HCT116 (cell line): ENCODE data around the gene CH25H.
"Not testable (repeated sequence)": the region's sequence is repeated elsewhere in the genome, so short reads cannot be mapped to it uniquely, and the experiment has no call there.

Source experiments
- CTCF ChIP-seq, 3 experiments: fragments of 200-600 bp in 1 of 3; sonication (generic) in 1 of 3; IDR thresholded peaks in 2 of 3; conservative IDR thresholded peaks in 1 of 3; 2 replicates each; pipeline ENCODE4 v1.5.1; 2012 to 2017; ENCODE audit warnings: low read depth in 2 of 3, low read length in 2 of 3, antibody characterized with exemption in 1 of 3, borderline replicate concordance in 1 of 3, control low read depth in 1 of 3, mild to moderate bottlenecking in 1 of 3, mixed read lengths in 1 of 3, mixed run types in 1 of 3, moderate library complexity in 1 of 3; ENCODE audit not compliant: insufficient read depth in 1 of 3
- SIN3A ChIP-seq: IDR thresholded peaks from 2 replicates; pipeline ENCODE4 v1.6.1; 2012; ENCODE audit warnings: low read depth

GRCh38 chr10:89191301-89191700 lies 15.8 kb downstream of the CH25H start:
- not testable (repeated sequence) for TF ChIP-seq CTCF (IDR thresholded peaks at IDR 0.05 in 2 of 3, conservative IDR thresholded peaks at IDR 0.05 in 1 of 3; ENCODE audit: borderline replicate concordance in 1 of 3, insufficient read depth in 1 of 3, low read depth in 2 of 3, low read length in 2 of 3); SIN3A
